Prostate gland (tissue), 2 donors: ENCODE results near the gene FOXD2. TPM values are rescaled to one million over a fixed set of nuclear protein-coding genes. Genes with fewer than 3 reads are reported as not detected.

Experiments
- DNase-seq: peaks from one replicate; pipeline ENCODE4 v3.0.0-alpha.2; 2019; ENCODE audit warnings: low spot score
- H3K27ac ChIP-seq, 2 donors: fragments of 200-600 bp; sonication (generic); 2 replicates each; pipeline ENCODE4 v1.5.1; 2017 to 2019
- H3K27me3 ChIP-seq: fragments of 200-600 bp; sonication (generic); replicated peaks from 2 replicates; pipeline ENCODE4 v1.5.1; 2019; ENCODE audit not compliant: insufficient read depth
- H3K36me3 ChIP-seq, 2 donors: fragments of 200-600 bp; sonication (generic); 1 replicate in 1 of 2; 2 replicates in 1 of 2; pipeline versions ENCODE4 v1.5.1 to v1.8.1; 2017 to 2019
- H3K4me1 ChIP-seq: fragments of 200-600 bp; sonication (generic); replicated peaks from 2 replicates; pipeline ENCODE4 v1.5.1; 2019
- H3K4me3 ChIP-seq, 2 donors: fragments of 200-600 bp; sonication (generic); 2 replicates each; pipeline ENCODE4 v1.5.1; 2017 to 2019
- H3K9me3 ChIP-seq: fragments of 200-600 bp; sonication (generic); 2 replicates; pipeline ENCODE4 v1.5.1; 2017
- POLR2A ChIP-seq: fragments of 450-650 bp; IDR thresholded peaks from one replicate; pipeline ENCODE4 v1.6.1; 2016; ENCODE audit warnings: antibody characterized with exemption, mild to moderate bottlenecking
- POLR2AphosphoS5 ChIP-seq: sonication (generic); formaldehyde crosslinking; IDR thresholded peaks from one replicate; pipeline ENCODE4 v1.6.1; 2017; ENCODE audit warnings: antibody characterized with exemption
- WGBS: methylation state at CpG from one replicate; pipeline ENCODE4 v1.1.5; 2018; 5-methylcytosine and 5-hydroxymethylcytosine counted together
- intact Hi-C: fragments of 100-400 bp; cut with DNase I; formaldehyde crosslinking; loops from one replicate; pipeline ENCODE4 v1.14.2; 2022
- total RNA-seq, 2 donors: library from RNA; depleted of rRNA; stranded (reverse); fragments of >200 nt; gene quantifications; one replicate each; pipeline ENCODE4 v1.1.0, GENCODE V29; 2016
- TF ChIP-seq, protein P1 (sequence below), 4 experiments: fragments of 200-600 bp in 2 of 4; fragments of 450-650 bp in 2 of 4; sonication (generic) in 2 of 4; IDR thresholded peaks; 1 replicate in 3 of 4; 2 replicates in 1 of 4; pipeline ENCODE4 v1.5.1; 2016 to 2019; ENCODE audit warnings: antibody characterized with exemption in 4 of 4, mild to moderate bottlenecking in 2 of 4, moderate library complexity in 2 of 4

The FOXD2 gene
- total RNA-seq, 2 donors from 2014 or later, result 1.2 to 1.8 TPM

DNA sequence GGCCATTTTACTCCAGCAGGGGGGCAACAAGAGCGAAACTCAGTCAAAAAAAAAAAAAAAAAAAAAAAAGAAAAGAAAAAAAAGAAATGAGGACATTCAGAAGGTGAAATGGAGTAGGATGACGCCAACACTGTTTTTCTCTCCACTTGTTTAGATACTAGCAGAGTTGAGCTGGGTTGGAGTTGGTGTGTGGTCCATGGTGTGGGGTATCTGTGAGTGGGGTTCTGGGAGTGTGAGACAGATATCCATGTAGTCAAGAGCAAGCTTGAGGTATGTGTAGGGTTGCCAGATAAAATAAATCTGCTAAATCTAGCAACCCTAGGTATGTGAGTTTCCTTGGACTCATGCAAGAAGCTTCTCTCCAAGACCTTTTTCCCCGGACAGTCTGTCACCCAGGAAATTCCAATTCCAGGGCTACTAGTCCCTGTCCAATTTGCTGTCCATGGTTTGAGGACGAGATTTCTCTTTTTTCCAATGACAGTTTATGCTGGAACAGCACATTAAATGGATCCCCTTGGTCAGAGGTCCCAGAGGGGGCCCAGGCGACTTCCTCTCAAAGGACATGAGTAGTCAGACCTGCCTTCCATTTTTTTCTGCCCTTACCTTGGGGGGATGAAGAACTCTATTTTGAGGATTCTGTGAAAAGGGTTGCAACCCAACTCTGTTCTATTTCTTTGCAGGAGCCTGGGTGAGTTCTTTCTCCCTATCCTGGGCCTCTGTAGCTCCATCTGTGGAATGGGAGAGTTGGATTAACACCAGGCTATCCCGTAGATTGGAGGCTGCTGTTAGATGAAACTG, 2.1 kb upstream of the FOXD2 start:
- no peak overlapping the region for H3K4me3 ChIP-seq

DNA sequence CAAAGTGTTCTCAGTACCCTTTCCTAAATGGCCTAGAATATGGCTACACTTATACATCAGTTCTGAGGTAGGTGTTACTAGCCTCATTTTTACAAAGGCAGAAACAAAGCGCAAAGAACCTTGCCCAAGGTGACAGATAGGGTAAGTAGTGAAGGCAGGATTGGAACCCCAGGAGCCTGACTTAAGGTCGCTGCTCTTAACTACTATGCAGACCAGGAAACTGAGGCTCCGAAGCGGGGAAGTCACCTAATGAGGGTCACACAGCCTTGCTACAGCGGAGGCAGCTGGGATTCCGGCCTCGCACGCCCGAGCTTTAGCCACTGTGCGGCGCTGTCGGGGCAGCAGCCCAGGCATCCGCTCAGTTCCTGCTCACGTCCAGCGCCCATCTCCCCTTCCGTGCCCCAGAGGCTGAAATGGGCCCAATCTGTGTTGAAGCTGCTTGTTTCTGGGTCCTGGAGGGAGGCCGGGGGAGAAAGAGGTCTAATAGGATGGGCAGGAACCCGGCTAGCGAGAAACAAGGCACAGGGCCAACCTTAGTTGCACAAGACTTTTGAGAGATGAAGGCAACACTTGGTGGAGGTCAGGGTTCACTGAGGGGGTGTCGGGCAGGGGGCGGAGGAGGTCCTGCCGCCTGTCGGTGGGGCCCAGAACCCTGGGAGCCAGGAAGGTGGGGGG, 1.4 kb upstream of the FOXD2 start:
- H3K27me3 ChIP-seq, result peaks cover 35% of the 10 kb centered on the region
- intact Hi-C loops, result loop anchor here (2.0 to 5.0 kb wide), 2 partner anchors 141 to 274 kb away; no protein-coding TSS in a partner anchor

More for the DNA sequence above, 2.1 kb upstream of the FOXD2 start:
- intact Hi-C loops, result loop anchor here (2.0 to 5.0 kb wide), 2 partner anchors 142 to 275 kb away; no protein-coding TSS in a partner anchor
- H3K27me3 ChIP-seq, result peaks cover 35% of the 10 kb centered on the region
- no peaks in the 10 kb centered on the region for H3K36me3 ChIP-seq
- no peak overlapping the region for H3K27ac ChIP-seq
- H3K4me1 ChIP-seq, result no peaks in the 10 kb centered on the region
- DNase-seq, result no peak
- WGBS, result 58% methylated on average over 6 of the region's 6 CpGs
- H3K9me3 ChIP-seq, result no peaks in the 10 kb centered on the region
- TF ChIP-seq POLR2AphosphoS5 (no peak), POLR2A (no peak)
- TF ChIP-seq, protein P1, sequence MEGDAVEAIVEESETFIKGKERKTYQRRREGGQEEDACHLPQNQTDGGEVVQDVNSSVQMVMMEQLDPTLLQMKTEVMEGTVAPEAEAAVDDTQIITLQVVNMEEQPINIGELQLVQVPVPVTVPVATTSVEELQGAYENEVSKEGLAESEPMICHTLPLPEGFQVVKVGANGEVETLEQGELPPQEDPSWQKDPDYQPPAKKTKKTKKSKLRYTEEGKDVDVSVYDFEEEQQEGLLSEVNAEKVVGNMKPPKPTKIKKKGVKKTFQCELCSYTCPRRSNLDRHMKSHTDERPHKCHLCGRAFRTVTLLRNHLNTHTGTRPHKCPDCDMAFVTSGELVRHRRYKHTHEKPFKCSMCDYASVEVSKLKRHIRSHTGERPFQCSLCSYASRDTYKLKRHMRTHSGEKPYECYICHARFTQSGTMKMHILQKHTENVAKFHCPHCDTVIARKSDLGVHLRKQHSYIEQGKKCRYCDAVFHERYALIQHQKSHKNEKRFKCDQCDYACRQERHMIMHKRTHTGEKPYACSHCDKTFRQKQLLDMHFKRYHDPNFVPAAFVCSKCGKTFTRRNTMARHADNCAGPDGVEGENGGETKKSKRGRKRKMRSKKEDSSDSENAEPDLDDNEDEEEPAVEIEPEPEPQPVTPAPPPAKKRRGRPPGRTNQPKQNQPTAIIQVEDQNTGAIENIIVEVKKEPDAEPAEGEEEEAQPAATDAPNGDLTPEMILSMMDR (IDR thresholded peaks at IDR 0.05), result no peak

DNA sequence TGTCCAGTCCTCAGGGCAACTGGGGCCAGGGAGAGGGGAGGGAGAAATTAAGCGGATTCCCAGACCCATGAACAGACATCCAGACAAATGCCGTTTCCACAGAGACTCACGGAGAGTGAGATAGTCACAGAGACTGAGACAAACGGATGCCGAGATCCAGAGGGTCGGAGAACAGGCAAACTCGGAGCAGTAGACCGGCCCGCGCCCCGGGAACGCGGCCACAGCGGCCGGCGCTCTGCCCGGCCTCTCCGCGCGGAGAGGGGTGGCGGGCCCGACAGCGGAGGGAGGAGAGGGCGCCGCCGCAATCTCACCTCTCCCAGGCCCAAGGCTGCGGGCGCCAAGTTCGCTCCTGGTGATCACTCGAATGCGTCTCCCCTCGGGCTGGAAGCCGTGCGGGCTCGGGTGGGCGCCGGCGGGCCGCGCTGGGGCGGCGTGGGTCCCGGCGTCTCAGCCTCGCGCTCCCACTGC, 831 bp upstream of the FOXD2 start:
- peaks cover 35% of the 10 kb centered on the region for H3K27me3 ChIP-seq
- no peaks in the 10 kb centered on the region for H3K9me3 ChIP-seq
- TF ChIP-seq, protein P1 (IDR thresholded peaks at IDR 0.05), result no peak
- TF ChIP-seq POLR2AphosphoS5 (no peak), POLR2A (no peak)
- peak overlapping the region; percentile 47 to 57 for H3K4me3 ChIP-seq
- DNase-seq, result no peak
- intact Hi-C loops, result loop anchor here (2.0 to 5.0 kb wide), 2 partner anchors 140 to 274 kb away; no protein-coding TSS in a partner anchor
- peak overlapping the region; percentile 80 to 86 for H3K27ac ChIP-seq
- no peaks in the 10 kb centered on the region for H3K36me3 ChIP-seq
- under 1% methylated on average over 34 of the region's 46 CpGs for WGBS
- H3K4me1 ChIP-seq, result no peaks in the 10 kb centered on the region

More for the DNA sequence above, 1.4 kb upstream of the FOXD2 start:
- Histone ChIP-seq H3K4me3 (peak overlapping the region; percentile 47 to 57), H3K36me3 (no peaks in the 10 kb centered on the region), H3K27ac (peak overlapping the region; percentile 80 to 86), H3K4me1 (no peaks in the 10 kb centered on the region), H3K9me3 (no peaks in the 10 kb centered on the region)
- TF ChIP-seq, protein P1 (IDR thresholded peaks at IDR 0.05), result peak; percentile 45 to 81 (median 60)
- TF ChIP-seq POLR2A, result no peak
- DNase-seq, result peak; percentile 19
- 5% methylated on average over 23 of the region's 23 CpGs for WGBS

DNA sequence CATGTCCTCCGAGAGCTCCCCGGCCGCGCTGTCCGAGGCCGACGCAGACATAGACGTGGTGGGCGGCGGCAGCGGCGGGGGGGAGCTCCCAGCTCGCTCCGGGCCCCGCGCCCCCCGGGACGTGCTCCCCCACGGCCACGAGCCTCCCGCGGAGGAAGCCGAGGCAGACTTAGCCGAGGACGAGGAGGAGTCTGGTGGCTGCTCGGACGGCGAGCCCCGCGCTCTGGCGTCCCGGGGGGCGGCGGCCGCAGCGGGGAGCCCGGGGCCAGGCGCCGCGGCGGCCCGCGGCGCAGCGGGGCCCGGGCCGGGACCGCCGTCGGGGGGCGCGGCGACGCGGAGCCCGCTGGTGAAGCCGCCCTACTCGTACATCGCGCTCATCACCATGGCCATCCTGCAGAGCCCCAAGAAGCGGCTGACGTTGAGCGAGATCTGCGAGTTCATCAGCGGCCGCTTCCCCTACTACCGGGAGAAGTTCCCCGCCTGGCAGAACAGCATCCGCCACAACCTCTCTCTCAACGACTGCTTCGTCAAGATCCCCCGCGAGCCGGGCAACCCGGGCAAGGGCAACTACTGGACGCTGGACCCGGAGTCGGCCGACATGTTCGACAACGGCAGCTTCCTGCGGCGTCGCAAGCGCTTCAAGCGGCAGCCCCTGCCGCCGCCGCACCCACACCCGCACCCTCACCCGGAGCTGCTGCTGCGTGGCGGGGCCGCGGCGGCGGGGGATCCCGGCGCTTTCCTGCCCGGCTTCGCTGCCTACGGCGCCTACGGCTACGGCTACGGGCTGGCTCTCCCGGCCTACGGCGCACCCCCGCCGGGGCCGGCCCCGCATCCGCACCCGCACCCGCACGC, 547 bp downstream of the FOXD2 start:
- Histone ChIP-seq H3K9me3 (no peaks in the 10 kb centered on the region), H3K27me3 (peaks cover 32% of the 10 kb centered on the region), H3K4me3 (peak overlapping the region; percentile 47 to 57), H3K36me3 (no peaks in the 10 kb centered on the region), H3K27ac (peak overlapping the region; percentile 80 to 86), H3K4me1 (no peaks in the 10 kb centered on the region)
- DNase-seq, result no peak
- WGBS, result 1% methylated on average over 66 of the region's 117 CpGs
- TF ChIP-seq POLR2A (no peak), POLR2AphosphoS5 (no peak)
- TF ChIP-seq, protein P1 (IDR thresholded peaks at IDR 0.05), result no peak
- intact Hi-C loops, result loop anchor here (5.0 kb wide), 1 partner anchor 139 kb away; no protein-coding TSS in a partner anchor
